Urothelium cell line (cell line): Measurements from ENCODE around the gene ZNF232.
"Not testable (repeated sequence)": the region's sequence is repeated elsewhere in the genome, so short reads cannot be mapped to it uniquely, and the experiment has no call there.

Experiments
- DNase-seq: peaks from one replicate; pipeline ENCODE4 v3.0.0; 2011; ENCODE audit warnings: low spot score, mixed read lengths
- FAIRE-seq: peaks from 2 replicates; lab custom pipeline; 2011; peaks lifted over from hg19 to GRCh38; lab: Jason Lieb, UNC

Gene ZNF232

DNA sequence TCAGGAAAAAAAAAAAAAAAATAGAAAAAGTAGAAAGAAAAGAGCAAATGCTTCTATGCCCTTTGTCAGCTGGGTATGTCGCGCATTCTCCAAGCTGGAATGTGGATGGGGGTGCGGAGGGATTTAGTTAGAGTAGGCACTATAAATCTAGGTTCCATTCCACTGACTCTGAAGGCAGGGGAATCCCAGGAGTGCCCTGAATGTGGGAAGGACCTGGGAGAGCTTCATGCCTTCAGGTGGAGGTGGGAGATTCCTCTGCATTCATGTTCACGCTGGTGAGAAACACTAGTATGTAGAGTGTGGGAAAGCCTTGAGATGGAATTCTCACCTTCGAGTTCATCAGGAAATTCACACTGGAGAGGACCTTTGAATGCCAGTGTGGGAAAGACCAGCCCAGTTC, 12.4 kb downstream of the ZNF232 start:
- no peak for DNase-seq

GRCh38 chr17:5097101-5097834, 14.4 kb downstream of the ZNF232 start:
- DNase-seq: peak; percentile 53
- no peak for FAIRE-seq

More for the DNA sequence above, 12.4 kb downstream of the ZNF232 start:
- FAIRE-seq: no peak

DNA sequence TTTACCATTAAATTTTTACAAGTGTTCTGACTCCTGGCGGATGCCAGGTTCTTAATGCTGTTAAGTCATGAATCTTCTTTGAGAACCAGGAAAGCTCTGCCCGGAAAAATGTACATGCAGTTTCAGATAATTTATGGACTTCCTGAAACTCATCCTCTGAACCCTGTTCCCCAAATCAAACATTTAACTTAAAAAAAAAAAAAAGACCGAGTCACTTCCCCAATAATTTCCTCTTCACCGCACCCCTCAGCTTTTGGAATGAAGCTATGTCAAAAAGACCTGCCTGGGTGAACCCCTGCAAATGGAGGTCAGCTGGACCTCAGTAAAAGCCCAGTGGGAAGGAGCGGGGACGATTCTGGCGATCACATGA, 15.0 kb downstream of the ZNF232 start:
- DNase-seq (no peak), FAIRE-seq (no peak)

DNA sequence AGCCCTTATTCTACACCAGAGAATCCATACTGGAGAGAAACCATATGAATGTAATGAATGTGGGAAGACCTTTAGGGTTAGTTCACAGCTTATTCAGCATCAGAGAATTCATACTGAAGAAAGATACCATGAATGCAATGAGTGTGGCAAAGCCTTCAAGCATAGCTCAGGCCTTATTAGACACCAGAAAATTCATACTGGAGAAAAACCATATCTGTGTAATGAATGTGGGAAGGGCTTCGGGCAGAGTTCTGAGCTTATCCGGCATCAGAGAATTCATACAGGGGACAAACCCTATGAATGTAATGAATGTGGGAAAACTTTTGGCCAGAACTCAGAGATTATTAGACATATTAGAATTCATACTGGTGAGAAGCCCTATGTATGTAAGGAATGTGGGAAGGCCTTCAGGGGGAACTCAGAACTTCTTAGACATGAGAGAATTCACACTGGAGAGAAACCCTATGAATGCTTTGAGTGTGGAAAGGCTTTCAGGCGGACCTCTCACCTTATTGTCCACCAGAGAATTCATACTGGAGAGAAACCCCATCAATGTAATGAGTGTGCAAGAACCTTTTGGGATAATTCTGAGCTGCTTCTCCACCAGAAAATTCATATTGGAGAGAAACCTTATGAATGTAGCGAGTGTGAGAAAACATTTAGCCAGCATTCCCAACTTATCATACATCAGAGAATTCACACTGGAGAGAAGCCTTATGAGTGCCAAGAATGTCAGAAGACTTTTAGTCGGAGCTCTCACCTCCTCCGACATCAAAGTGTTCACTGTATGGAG, 19.3 kb downstream of the ZNF232 start:
- no peak for DNase-seq
- FAIRE-seq: no peak

DNA sequence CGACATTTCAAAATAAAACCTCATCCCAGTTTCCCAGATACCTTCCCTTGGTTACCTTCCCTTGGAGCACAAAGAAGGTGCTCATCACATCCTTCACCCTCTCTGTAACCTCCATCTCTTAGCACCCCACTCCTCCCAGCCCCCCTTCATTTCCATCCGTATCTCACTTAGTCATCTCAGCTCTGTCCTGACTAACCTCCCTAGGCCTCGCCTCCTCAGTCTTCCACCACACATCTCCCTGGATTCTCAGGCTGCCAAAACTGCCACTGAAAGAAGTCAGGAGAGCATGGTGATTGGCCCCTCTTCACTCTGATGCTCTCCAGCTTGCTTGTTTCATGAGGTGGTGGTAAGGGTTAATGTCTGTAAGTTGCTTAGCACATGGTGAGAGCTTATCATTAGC, 31.1 kb downstream of the ZNF232 start:
- no peak for FAIRE-seq

GRCh38 chr17:5078106-5079028, 33.3 kb downstream of the ZNF232 start, which contains the start of gene ZFP3:
TSS of gene ZFP3 (plus strand) at chr17:5078467. CDS start at chr17:5091505, 13,038 bp downstream.
- DNase-seq (peak; percentile 69), FAIRE-seq (no peak)

More for the DNA sequence above, 31.1 kb downstream of the ZNF232 start:
- DNase-seq: no peak

DNA sequence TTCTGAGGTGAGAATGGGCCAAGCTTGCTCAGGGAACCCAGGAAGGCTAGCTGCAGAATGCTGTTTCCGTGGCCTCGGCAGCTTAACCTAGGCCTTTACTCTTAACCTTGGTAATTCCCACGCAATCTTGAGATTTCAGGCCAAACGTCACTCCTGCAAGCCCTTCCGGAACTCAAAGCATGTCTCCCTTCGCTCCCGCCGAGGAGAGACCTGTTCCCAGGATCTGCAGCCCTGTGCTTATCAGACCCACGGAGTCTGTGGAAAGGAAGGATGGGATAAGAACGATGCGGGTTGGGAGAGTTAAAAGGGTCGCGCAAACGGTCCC, 33.9 kb downstream of the ZNF232 start:
- no peak for FAIRE-seq

DNA sequence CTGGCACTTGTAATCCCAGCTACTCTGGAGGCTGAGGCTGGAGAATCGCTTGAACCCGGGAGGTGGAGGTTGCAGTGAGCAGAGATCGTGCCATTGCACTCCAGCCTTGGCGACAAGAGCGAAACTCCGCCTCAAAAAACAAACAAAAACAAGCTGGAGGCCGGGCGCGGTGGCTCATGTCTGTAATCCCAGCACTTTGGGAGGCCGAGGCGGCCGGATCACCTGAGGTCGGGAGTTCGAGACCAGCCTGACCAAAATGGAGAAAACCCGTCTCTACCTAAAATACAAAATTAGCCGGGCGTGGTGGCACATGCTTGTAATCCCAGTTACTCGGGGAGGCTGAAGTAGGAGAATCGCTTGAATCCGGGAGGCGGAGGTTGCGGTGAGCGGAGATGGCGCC, 34.4 kb downstream of the ZNF232 start:
- not testable (repeated sequence) for DNase-seq, FAIRE-seq

More for the DNA sequence above, 33.9 kb downstream of the ZNF232 start:
- no peak for DNase-seq

GRCh38 chr17:5075472-5075871, 36.2 kb downstream of the ZNF232 start:
- FAIRE-seq, DNase-seq: not testable (repeated sequence)

DNA sequence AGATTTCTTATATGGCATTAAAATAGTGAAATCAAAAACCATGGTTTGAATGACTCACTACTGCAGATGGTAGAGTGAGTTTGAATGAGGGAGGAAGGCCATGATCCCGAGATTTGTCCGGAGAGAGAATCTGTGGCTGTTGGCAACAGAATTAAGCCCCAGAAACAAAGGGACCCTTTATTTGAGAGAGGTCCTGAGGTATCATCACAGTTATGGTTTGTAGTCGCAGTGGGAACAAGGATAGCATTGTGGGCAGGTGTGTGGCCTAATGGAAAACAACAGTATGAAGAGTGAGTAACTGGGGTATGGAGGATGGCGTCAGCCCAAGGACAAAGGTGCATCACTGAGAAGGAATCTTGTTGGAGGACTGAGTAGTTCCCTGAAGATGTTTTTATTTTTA, 42.0 kb downstream of the ZNF232 start:
- no peak for FAIRE-seq
- DNase-seq: peak; percentile 57

DNA sequence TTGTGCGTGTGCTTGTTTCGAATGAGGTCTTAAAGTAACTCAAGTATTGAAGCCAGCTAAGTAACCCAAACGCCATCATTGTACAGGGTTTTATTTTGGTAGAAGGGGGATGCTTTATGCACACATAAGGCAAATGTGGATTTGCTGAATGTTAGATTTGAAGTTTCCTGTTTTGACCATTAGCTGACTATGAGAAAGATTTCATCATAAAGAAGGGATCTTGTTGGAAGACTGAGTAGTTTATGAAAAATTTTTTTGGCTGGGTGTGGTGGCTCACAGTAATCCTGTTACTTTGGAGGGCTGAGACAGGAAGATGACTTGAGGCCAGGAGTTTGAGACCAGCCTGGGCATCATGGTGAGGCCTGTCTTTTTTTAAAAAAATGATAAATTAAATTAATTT, 43.4 kb downstream of the ZNF232 start:
- FAIRE-seq: no peak

GRCh38 chr17:5065227-5065744, 46.4 kb downstream of the ZNF232 start:
- DNase-seq (no peak), FAIRE-seq (no peak)

More for the DNA sequence above, 43.4 kb downstream of the ZNF232 start:
- no peak for DNase-seq
